HEK293T (cell line): Measurements from ENCODE around the gene HDAC9.

Source experiments
- BHLHE40 ChIP-seq: fragments of 450-650 bp; IDR thresholded peaks from 2 replicates; pipeline ENCODE4 v1.6.1; 2016; ENCODE audit warnings: mild to moderate bottlenecking, moderate library complexity, borderline replicate concordance
- FOXA1 ChIP-seq: fragments of 450-650 bp; IDR thresholded peaks from 2 replicates; pipeline ENCODE4 v1.6.1; 2016; ENCODE audit warnings: mild to moderate bottlenecking
- FOXK2 ChIP-seq: fragments of 450-650 bp; IDR thresholded peaks from 2 replicates; pipeline ENCODE4 v1.6.1; 2016; ENCODE audit warnings: mild to moderate bottlenecking
- NFRKB ChIP-seq: fragments of 450-650 bp; IDR thresholded peaks from 2 replicates; pipeline ENCODE4 v1.6.1; 2016; ENCODE audit warnings: mild to moderate bottlenecking, moderate library complexity
- PKNOX1 ChIP-seq: fragments of 450-650 bp; IDR thresholded peaks from 2 replicates; pipeline ENCODE4 v1.6.1; 2016
- TARDBP ChIP-seq: fragments of 450-650 bp; IDR thresholded peaks from 2 replicates; pipeline ENCODE4 v1.6.1; 2016

DNA sequence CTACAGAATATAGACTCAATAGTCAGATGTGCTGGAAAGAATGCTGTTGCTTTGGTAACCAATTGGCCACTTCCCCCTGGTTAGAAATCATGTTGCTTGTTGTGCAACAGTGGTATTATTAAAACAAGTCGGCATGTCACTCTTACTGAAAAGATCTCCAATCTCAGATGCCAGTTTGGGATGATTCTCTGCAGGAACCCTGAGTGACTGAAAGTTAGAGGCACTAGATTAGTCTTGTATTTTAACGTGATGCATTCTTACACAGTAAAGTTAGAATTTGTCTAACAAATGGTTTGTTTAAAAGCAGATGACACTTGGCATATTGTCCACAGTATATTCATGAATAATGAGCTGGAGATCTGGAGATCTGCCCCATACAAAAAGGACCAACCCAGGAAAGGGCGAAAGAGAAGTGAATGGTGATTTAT lies 334.3 kb downstream of the HDAC9 start:
- no peak for TF ChIP-seq FOXK2
- no peak for TF ChIP-seq TARDBP
- TF ChIP-seq BHLHE40, result no peak
- no peak for TF ChIP-seq NFRKB
- no peak for TF ChIP-seq PKNOX1
- TF ChIP-seq FOXA1, result no peak
